SIG-M5 (cell line): ENCODE data around the gene MAEA.
"Not testable (repeated sequence)": the region's sequence is repeated elsewhere in the genome, so short reads cannot be mapped to it uniquely, and the experiment has no call there.

Source experiments
- DNase-seq: peaks from one replicate; lab custom pipeline; 2025; lab: John Stamatoyannopoulos, UW

MAEA gene

DNA sequence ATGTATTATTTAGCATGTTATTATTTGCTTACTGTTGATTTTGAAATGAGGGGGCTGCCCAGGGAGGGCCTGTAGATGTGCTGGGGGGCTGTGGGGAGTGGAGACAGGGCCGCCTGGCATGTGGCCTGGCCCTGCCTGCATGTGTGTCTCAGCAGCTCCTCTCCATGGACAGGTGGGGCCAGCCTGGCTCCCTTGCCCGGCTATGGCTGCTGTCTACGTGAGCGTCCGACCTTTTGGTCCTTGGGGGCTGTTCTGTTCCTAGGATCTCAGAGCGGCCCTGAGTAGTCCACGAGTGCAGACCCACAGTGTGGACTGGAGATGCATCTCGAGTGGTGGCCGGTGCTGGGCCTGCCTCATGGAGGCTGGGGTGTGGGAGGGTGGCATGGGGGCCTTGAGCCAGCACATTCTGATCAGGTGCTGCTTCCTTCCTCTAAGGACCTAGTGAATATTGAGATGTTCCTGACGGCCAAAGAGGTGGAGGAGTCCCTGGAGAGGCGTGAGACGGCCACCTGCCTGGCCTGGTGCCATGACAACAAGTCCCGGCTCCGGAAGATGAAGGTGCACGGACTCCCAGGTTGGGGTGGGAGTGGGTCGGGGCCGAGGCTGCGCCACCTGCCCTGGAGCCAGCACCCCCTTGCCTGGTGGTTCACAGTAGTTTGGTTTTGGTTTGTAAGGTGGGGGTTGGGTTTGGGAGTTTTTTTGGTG, 32.4 kb downstream of the MAEA start:
- no peak for DNase-seq

DNA sequence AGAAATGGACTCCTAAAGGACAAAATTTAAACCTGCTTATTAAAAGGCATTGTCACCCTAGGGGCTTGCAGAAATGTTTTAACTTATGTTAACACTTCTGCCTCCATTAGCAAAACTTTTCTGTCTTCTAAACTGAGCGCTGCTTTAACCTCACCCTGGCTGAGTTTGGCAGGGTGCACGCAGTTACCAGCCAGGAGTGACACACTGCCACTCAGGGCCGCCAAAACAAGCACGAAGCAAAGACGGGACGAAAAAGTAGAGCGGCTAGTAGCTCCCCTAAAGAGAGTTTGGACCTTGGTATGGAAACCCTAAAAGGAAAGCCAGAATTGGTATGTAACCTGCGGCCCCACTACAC, 33.6 kb downstream of the MAEA start:
- DNase-seq: no peak

DNA sequence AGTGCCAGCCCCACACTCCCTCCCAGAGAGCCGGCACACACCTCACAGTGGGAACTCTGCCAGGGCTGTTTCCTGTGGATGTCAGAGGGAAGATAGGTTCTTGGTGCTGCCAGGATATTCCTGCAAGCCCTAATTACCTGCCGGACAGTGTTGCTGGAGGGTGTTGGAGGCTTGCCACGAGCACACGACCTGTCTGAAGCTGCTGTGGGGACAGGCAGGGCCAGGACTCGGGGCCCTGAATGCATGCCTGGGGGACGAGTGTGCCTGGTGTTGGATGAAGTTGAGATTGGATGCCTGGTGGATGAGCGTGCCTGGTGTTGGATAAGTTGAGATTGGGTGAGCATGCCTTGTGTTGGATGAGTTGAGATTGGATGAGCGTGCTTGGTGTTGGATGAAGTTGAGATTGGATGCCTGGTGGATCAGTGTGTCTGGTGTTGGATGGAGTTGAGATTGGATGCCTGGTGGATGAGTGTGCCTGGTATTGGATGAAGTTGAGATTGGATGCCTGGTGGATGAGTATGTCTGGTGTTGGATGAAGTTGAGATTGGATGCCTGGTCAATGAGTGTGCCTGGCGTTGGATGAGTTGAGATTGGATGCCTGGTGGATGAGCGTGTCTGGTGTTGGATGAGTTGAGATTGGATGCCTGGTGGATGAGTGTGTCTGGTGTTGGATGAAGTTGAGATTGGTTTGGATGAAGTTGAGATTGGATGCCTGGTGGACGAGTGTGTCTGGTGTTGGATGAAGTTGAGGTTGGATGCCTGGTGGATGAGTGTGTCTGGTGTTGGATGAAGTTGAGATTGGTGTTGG, 34.1 kb downstream of the MAEA start:
- DNase-seq: no peak

DNA sequence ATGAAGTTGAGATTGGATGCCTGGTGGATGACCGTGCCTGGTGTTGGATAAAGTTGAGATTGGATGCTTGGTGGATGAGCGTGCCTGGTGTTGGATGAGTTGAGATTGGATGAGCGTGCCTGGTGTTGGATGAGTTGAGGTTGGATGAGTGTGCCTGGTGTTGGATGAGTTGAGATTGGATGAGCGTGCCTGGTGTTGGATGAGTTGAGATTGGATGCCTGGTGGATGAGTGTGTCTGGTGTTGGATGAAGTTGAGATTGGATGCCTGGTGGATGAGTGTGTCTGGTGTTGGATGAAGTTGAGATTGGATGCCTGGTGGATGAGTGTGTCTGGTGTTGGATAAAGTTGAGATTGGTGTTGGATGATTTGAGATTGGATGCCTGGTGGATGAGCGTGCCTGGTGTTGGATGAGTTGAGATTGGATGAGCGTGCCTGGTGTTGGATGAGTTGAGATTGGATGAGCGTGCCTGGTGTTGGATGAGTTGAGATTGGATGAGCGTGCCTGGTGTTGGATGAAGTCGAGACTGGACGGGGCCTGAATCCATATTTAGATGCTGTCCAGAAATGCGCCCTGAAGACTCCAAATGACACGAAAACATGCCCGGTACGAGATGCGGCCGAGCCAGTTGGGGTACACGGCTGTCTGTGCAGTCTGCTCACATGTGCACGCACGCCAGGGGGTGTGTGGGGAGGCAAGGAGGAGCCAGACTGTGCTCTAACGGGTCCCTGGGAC, 34.9 kb downstream of the MAEA start:
- DNase-seq: not testable (repeated sequence)

DNA sequence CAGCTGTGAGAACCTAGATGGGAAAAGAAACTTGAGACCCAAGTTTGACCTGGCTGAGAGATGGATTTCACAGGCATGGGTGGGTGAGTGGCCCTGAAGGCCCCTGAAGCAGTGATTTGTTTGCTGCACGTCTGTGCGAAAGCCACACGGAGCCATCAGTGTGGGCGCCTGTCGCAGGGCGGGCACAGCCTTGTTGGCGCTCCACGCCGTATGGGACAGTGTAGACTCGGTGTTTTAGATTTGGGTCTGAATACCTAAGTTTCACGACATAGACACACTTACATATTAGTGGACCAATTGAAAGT, 35.4 kb downstream of the MAEA start:
- no peak for DNase-seq

DNA sequence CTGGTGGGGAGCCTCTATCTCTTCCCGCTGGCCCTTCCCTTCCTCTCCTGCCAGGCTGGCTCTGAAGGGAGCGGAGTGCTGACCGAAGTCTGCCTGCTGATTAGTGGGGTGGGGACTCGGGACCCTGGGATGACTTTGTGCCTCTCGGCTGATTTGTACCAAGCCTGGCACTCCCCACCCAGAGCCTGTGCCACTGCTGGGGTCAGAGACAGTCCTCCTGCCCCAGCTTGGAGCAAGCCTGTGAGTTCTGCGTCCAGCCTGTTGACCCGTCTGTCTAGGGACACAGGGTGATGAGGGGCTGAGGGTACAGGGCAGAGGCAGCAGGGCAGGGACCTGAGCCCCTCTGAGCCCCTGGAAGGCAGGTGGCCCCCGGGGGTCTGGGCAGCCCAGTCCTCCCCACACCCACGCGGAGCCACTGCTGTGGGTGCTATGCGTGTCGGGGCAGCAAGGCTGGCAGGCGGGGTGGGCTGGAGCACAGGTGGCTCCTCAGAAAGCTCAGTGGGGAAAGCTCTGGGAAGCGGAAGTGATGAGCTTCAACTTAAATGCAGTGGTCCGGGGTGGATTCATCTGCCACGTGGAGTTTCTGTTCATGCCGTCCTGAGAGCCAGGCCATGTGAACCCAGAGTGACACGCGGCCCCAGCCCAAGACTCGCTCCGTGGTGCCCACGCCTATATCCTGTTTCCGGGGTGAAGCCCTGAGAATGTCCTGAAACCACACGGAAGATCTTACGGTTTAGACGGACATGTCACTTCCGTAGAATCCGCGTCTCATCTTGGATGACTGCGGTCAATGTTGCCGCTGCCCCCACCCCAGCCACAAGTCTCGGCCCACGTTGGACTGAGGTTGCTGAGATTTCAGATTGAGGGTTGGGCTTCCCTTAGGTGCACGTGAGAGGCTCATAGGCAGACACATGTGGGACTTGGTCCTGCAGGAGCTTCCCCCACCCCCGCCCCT, 36.3 kb downstream of the MAEA start:
- DNase-seq: no peak

DNA sequence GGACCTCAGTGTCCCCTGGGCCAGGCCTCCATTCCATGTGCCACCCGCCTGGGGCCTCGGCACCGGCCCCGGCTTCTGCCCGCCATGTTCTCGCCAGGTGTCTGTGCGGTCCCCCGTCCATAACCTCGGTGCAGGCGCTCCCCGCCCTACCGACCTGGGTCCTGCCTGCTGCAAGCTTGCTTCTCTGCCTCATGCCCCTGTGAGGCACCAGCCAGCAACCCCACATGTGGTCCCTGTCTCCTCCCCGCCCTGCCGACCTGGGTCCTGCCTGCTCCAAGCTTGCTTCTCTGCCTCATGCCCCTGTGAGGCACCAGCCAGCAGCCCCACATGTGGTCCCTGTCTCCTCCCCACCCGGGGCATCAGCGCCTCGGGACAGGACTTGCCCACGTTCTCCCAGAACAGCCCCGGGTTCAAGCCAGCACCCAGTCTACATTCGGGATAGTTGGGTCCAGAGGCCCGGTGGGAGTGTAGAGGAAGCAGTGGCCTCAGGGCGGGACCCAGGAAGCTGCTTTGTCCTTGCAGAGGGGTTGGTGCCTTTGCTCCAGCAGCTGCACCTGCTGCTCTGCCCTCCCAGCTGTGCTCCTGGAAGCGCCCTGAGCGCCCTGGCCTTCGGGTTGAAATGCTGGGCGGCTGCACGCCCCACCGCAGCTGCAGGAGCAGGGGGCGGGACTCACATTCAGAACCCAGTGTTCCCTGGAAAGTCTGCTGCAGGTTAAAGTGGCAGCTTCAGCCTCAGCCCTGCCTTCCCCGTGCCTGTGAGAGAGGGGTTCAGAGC, 37.2 kb downstream of the MAEA start:
- no peak for DNase-seq

DNA sequence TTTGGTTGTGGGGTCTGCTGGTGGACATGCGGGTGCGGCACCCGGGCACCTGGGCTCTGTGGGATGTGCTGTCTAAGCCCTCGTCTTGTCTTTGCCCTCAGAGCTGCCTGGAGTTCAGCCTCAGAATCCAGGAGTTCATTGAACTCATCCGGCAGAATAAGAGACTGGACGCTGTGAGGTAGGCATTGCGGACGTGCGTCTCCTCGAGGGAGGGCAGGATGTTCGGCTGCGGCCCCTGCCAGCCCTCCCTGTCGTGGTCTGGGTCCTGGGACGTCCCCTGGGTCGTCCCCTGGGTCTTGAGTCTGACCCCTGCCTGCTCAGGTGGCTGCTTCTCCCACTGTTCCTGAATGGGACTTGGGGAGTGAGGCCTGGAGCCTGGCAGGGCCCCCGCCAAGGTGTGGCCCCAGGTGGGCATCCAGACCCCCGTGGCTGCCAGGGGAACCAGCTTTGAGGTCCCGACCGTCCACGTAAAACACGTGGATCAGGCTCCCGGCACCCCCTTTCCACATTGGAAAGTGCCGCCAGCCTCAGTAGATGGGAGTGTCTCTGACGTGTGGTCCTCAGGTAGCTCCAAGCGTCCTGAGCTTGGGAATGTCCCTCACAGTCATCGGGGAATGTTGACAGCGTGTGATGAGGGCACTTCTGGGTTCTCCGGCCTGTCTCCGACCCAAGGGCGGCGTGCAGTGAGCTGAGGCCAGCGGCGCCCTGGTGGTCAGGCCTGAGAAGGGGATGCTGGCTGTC, 38.0 kb downstream of the MAEA start:
- DNase-seq: no peak

DNA sequence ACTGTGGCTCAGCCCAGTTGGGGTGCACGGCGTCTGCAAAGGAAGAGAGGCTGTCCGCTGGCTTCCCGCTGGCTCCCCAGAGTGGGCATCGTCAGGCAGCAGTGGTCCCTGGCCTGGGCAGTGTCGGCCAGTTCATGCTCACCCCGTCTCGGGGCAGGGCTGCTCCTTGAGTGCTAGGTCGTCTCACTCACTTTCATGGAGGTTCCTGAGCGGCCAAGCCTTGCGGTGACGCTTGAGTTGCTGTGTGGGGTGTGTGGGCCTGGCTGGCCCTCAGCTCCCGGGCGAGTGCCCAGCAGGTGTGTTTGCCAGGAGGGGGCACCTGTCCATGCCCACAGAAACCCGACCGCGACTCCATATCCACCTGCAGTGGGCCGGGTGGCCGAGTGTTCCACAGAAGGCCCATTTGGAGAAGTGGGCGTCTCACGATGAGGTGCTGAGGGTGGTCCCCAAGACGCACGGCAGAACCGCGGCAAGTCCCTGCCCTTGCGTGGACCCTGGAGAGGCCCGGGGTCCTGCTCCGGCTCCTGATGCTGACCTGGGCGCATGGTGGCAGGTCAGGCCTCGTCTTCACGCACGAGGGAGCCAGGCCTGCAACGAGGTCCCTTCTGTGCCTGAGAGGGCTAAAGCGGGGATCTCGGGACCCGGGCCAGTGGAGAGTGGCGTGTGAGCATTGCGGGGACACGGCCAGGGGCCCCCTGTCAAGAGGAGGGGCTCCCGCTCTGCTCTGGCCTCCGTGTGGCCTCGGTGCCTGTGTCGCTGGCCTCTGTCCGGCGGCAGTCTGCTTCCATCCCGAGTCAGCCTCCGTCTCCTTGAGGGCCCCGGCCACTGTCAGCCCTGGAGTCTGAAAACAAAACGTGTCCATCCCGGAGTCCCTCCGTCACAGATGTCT, 38.8 kb downstream of the MAEA start:
- DNase-seq: no peak

DNA sequence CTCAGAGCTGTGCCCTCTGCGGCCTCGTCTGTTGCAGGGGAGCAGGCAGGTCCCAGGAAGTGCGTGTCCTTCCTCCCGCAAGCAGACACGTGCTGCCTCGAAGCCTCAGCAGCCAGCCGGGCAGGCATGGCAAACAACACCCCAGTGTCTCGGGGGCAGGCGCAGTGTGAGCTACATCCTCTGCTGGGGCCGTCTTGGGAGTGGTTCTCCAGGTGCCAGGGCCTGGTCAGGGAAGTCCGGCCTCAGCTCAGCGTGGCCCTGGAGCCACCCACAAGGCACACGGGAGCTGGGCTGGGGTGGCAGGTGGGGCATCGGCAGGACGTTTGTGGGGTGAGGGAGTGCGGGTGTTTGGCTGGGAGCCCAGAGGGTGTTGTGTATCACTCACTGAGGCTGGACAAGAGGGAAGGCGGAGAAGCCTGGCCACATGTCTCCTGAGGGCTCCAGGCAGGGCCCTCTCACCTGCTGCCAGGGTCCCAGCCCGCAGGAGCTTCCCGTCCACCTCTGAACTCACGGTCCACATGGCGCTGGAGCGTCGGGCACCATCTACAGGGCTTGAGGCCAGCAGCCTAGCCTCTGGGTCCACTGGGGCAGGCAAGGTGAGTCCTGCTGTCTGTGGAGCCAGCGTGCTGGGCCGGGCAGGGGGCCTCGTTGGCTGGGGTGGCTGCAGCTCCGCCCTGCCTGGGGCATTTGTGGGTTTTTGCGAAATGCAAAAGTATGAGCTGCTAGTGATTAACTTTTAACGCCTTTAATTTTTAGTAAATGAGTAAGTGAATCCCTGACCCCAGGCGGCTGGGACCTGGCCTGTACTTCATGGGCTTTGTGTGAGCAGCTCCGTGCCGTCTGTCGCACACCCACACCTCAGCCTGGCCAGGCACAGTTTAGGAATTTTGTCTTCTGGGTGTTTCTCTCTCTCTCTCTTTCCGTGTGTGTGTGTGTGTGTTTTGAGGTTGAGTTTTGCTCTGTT, 40.0 kb downstream of the MAEA start:
- DNase-seq: no peak

DNA sequence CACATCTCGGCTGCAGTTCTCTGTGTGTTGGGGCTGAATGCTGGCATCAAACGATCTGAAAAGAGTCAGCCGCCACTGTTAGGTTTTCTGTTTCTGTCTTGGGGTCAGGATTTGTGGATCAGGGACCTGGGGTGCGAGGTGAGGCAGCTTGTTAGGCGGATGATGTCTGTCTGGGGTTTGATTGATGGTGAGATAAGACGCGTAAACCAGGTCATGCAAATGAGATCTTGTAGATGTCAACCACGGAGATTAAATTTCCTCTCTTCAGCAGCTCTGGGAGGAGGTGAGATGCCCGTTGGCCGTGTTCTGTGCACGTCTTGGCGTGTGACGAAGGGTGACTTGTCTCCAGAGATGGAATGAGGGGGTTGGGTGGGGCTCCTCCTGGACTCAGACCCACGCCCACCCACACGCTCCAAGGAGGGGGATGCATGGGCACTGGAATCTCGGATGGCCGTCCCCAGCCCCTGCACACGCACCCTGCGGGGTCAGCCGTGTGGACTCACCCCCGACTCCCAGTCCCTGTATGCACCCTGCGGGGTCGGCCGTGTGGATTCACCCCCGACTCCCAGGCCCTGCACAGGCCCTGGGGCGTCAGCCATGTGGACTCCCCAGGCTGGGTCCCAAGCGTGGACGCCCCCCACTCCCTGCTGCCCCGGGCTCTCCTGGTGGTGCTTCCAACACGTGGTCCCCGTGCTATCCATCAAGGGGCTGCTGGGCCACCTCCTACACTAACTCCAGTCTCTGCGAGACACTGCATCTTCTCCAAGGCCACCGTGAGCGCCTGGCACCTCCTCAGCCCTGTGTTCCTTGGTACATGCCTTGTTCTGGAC, 41.3 kb downstream of the MAEA start:
- no peak for DNase-seq

DNA sequence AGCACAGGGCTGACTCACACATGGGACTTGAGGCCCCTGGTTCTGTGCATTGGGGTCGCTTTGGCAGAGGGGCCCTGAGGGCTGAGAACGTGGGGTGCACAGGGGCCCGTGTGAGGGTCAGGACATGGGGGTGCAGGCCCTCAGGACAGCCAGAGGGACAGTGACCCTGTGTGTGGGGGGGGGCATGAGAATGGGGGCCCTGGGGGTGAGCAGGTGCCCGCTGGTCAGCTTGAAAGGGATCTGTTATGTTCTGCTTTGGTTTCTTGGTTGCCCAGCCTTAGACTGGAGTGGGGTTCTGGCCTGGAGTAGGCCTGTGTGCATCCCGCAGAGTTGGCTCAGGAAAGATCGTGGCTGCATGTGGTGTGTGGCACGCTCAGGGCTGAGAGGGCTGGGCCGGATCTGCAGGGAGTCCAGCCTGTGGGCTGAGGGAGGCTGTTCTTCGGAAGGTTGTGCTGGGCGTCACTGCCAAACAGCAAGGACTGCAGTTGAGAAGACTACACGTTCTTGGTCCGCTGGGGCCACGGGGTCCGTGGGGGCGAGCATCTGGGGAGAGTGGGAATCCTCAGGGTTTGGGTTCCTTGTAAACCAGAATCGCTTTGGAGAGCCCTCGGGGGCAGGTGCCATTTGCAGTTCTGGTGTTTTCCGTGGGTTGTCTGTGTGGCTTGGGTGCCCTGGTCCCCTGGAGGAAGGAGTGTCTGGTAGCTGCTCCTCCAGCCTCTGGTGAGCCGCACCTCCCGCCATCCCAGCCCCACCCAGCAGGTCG, 42.1 kb downstream of the MAEA start:
- no peak for DNase-seq

DNA sequence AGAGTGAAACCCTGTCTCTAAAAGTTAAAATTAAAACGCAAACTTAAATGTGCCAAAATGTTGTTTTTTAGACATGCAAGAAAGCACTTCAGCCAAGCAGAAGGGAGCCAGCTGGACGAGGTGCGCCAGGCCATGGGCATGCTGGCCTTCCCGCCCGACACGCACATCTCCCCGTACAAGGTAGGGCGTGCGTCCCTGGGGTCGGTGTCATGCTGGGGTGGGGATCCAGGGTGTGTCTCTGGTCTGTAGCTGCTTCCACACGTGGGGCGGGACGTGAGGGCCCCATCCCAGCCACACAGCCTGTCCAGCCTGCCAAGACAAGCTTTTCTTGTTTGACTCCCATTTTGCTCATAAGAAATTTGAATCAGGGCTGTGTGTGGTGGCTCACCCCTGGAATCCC, 43.0 kb downstream of the MAEA start:
- DNase-seq: no peak

DNA sequence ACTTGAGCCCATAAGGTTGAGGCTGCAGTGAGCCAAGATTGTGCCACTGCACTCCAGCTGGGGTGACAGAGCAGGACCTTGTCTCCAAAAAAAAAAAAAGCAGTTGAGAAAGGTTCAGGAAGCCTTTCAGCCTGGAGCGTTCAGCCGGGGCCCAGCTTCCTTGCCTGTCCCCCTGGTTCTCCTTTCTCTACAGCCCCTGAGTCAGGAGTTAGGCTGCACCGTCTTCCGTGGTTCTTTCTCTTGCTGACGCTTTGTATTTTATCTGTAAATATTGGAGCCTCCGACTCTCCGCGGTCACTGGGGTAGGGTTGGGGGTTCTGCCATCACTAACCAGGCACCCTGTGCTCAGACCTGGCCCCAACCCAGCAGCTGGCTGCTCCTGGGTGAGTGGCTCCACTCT, 43.6 kb downstream of the MAEA start:
- DNase-seq: no peak

DNA sequence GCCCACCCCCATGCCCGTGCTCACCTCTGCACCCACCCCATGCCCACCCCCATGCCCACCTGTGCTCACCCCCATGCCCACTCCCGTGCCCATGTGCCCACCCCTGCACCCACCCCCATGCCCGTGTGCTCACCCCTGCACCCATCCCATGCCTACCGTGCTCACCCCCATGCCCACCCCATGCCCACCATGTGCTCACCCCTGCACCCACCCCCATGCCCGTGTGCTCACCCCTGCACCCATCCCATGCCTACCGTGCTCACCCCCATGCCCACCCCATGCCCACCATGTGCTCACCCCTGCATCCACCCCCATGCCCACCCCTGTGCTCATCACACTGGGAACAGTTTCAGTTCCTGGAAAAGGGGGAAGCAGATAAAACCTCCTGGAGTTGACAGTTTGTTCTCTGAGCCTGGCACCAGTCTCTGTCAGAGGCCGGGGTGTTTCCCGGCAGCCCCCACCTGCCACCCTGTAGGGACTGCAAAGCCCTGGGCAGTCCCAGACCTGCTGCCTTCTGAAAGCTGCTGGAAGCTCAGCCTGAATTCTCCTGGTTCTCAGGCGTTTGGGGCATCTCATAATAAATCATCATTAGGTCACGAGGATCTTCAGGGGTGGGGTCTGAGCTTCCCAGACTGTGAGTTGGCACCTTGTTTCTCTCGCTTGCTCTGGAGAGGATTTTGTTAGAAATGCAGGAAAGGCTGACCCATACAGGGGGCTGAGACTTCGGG, 44.3 kb downstream of the MAEA start:
- DNase-seq: not testable (repeated sequence)

DNA sequence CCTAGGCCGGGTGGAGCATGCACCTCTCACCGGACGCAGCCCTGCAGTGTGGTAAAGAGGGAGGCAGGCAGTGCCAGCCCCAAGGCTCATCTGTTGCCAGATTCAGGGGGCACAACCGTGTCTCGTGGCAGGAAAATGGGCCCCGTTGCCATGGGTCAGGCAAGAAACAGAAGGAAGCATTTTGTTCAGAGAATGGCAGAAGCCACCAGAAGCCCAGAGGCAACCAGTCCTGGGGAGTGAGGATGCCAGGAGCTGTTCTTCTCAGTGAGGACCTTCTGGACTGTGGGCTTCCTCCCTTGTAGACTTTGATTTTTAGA, 44.8 kb downstream of the MAEA start:
- DNase-seq: no peak
